WTC11 (cell line): ENCODE results near the gene FAR2. TPM values are rescaled to one million over a fixed set of nuclear protein-coding genes. Genes with fewer than 3 reads are reported as not detected.
"Not testable (repeated sequence)": the region's sequence is repeated elsewhere in the genome, so short reads cannot be mapped to it uniquely, and the experiment has no call there.

Experiments used
- ATAC-seq: fragments of 200-7000 bp; cut with Tn5 transposase; 2 replicates; pipeline ENCODE4 v1.10.0; 2021; ENCODE audit warnings: mild to moderate bottlenecking, moderate library complexity
- CTCF ChIA-PET: fragments of 300-600 bp; sonication (Branson Sonifier 250); formaldehyde crosslinking; loops from one replicate; lab custom pipeline; 2021; ENCODE audit warnings: antibody characterized with exemption; lab: Charles Lee
- POLR2A ChIA-PET: fragments of 350-600 bp; sonication (Branson Sonifier 250); formaldehyde crosslinking; loops from one replicate; lab custom pipeline; 2021; ENCODE audit warnings: antibody characterized with exemption; lab: Charles Lee
- DNase-seq: peaks from one replicate; pipeline ENCODE4 v3.0.0; 2021; ENCODE audit warnings: low spot score
- H3K27ac Mint-ChIP-seq: 2 replicates; pipeline ENCODE4 v1.8.0; 2021; ENCODE audit warnings: mixed read lengths
- H3K27me3 Mint-ChIP-seq: 2 replicates; pipeline ENCODE4 v1.8.0; 2021; ENCODE audit warnings: low read depth, mild to moderate bottlenecking, moderate library complexity, mixed read lengths
- H3K36me3 Mint-ChIP-seq: 2 replicates; pipeline ENCODE4 v1.8.0; 2021; ENCODE audit warnings: mixed read lengths
- H3K4me1 Mint-ChIP-seq: 2 replicates; pipeline ENCODE4 v1.8.0; 2022; ENCODE audit warnings: mixed read lengths
- H3K4me3 Mint-ChIP-seq: 2 replicates; pipeline ENCODE4 v1.8.0; 2021; ENCODE audit warnings: mild to moderate bottlenecking, moderate library complexity, mixed read lengths
- H3K9me3 Mint-ChIP-seq: 2 replicates; pipeline ENCODE4 v1.8.0; 2021; ENCODE audit warnings: mixed read lengths
- ARID4B ChIP-seq: sonication (generic); formaldehyde crosslinking; IDR thresholded peaks from 2 replicates; pipeline ENCODE4 v1.8.0; 2023; ENCODE audit warnings: missing genetic modification reagents, mild to moderate bottlenecking, borderline replicate concordance
- ATF2 ChIP-seq: sonication (generic); formaldehyde crosslinking; IDR thresholded peaks from 2 replicates; pipeline ENCODE4 v1.8.1; 2022; ENCODE audit warnings: low read depth, missing genetic modification reagents, borderline replicate concordance
- ATF6 ChIP-seq: sonication (generic); formaldehyde crosslinking; IDR thresholded peaks from 2 replicates; pipeline ENCODE4 v1.8.1; 2023; ENCODE audit warnings: mild to moderate bottlenecking, missing genetic modification reagents
- CDX4 ChIP-seq: fragments of 250-450 bp; sonication (Bioruptor Pico); IDR thresholded peaks from 2 replicates; pipeline ENCODE4 v1.9.0; 2021; ENCODE audit warnings: moderate library complexity, mild to moderate bottlenecking, inconsistent platforms, borderline replicate concordance
- CREM ChIP-seq: sonication (generic); formaldehyde crosslinking; IDR thresholded peaks from 2 replicates; pipeline ENCODE4 v1.8.1; 2022; ENCODE audit warnings: mild to moderate bottlenecking, missing genetic modification reagents, moderate library complexity
- E2F1 ChIP-seq: sonication (generic); formaldehyde crosslinking; IDR thresholded peaks from 2 replicates; pipeline ENCODE4 v1.8.0; 2022; ENCODE audit warnings: mild to moderate bottlenecking, missing genetic modification reagents
- EMX1 ChIP-seq: fragments of 250-450 bp; sonication (Bioruptor Pico); IDR thresholded peaks from 2 replicates; pipeline ENCODE4 v1.8.0; 2021; ENCODE audit warnings: mild to moderate bottlenecking
- ERG ChIP-seq: fragments of 250-450 bp; sonication (Bioruptor Pico); IDR thresholded peaks from 2 replicates; pipeline ENCODE4 v1.8.0; 2021; ENCODE audit warnings: mild to moderate bottlenecking
- FOXP1 ChIP-seq: sonication (generic); formaldehyde crosslinking; IDR thresholded peaks from 2 replicates; pipeline ENCODE4 v1.8.0; 2022; ENCODE audit warnings: missing genetic modification reagents, mild to moderate bottlenecking, moderate library complexity, borderline replicate concordance
- GTF2I ChIP-seq: fragments of 250-450 bp; sonication (Bioruptor Pico); conservative IDR thresholded peaks from 2 replicates; pipeline ENCODE4 v1.4.0; 2021; ENCODE audit warnings: mild to moderate bottlenecking
- IRF1 ChIP-seq: sonication (generic); formaldehyde crosslinking; IDR thresholded peaks from 2 replicates; pipeline ENCODE4 v1.8.0; 2023; ENCODE audit warnings: missing genetic modification reagents
- MYBL2 ChIP-seq: sonication (generic); formaldehyde crosslinking; IDR thresholded peaks from 2 replicates; pipeline ENCODE4 v1.8.1; 2023; ENCODE audit warnings: mild to moderate bottlenecking, moderate library complexity, missing genetic modification reagents
- NR1H2 ChIP-seq: sonication (generic); formaldehyde crosslinking; IDR thresholded peaks from 2 replicates; pipeline ENCODE4 v1.9.0; 2021; ENCODE audit warnings: mild to moderate bottlenecking, moderate library complexity, missing genetic modification reagents
- NR2C2 ChIP-seq: sonication (generic); formaldehyde crosslinking; IDR thresholded peaks from 2 replicates; pipeline ENCODE4 v1.8.0; 2022; ENCODE audit warnings: mild to moderate bottlenecking, missing genetic modification reagents
- ZNF121 ChIP-seq: sonication (generic); formaldehyde crosslinking; IDR thresholded peaks from 2 replicates; pipeline ENCODE4 v1.8.0; 2023; ENCODE audit warnings: missing genetic modification reagents
- ZNF232 ChIP-seq: sonication (generic); formaldehyde crosslinking; IDR thresholded peaks from 2 replicates; pipeline ENCODE4 v1.8.0; 2022; ENCODE audit warnings: mild to moderate bottlenecking, missing genetic modification reagents
- ZNF512 ChIP-seq: sonication (generic); formaldehyde crosslinking; IDR thresholded peaks from 2 replicates; pipeline ENCODE4 v1.8.1; 2022; ENCODE audit warnings: missing genetic modification reagents, borderline replicate concordance
- total RNA-seq: library from RNA; stranded (reverse); gene quantifications from 3 replicates; pipeline ENCODE4 v1.2.3, GENCODE V29; 2021

The FAR2 gene
- total RNA-seq, 1 experiment from 2014 or later = 20.0 TPM

GRCh38 chr12:29287622-29288021 is 138.5 kb downstream of the FAR2 start (continued):
- TF ChIP-seq MYBL2 (CRISPR knock-in tag) (no peak), ZNF512 (CRISPR knock-in tag) (no peak), ZNF121 (CRISPR knock-in tag) (no peak), ATF6 (CRISPR knock-in tag) (no peak), CREM (CRISPR knock-in tag) (no peak), CDX4 (CRISPR knock-in tag) (no peak)

- no peaks in the 10 kb centered on the region for H3K27me3 Mint-ChIP-seq
- peaks cover 8% of the 10 kb centered on the region for H3K4me1 Mint-ChIP-seq
- H3K36me3 Mint-ChIP-seq = peaks cover 4% of the 10 kb centered on the region
- H3K4me3 Mint-ChIP-seq = no peak overlapping the region
- H3K9me3 Mint-ChIP-seq = peaks cover 19% of the 10 kb centered on the region
- ChIA-PET CTCF (interaction anchor here (0.6 to 1.2 kb wide), 2 partner anchors 29 to 1481 kb away, joined by 3 read pairs; no protein-coding TSS in a partner anchor), POLR2A (no interaction called here)
- TF ChIP-seq ARID4B (CRISPR knock-in tag) (no peak), CREM (CRISPR knock-in tag) (no peak), ATF2 (no peak)
- no peak overlapping the region for H3K27ac Mint-ChIP-seq
- no peak for ATAC-seq
- DNase-seq = no peak
Observed at GRCh38 chr12:29288031-29288430, 139.0 kb downstream of the FAR2 start.

GRCh38 chr12:29290475-29290874 is 141.4 kb downstream of the FAR2 start:
- H3K4me1 Mint-ChIP-seq, H3K27ac Mint-ChIP-seq, POLR2A ChIA-PET, CTCF ChIA-PET, ATAC-seq, H3K36me3 Mint-ChIP-seq, DNase-seq, H3K27me3 Mint-ChIP-seq, H3K4me3 Mint-ChIP-seq: not testable (repeated sequence)
- 0 out of 2 replicates have a peak, but pooled peaks have one; percentile 27 for TF ChIP-seq GTF2I (CRISPR knock-in tag)
- TF ChIP-seq, all 79 proteins: peak for 1; not testable (repeated sequence) for 78
- H3K9me3 Mint-ChIP-seq = peaks cover 12% of the 10 kb centered on the region

GRCh38 chr12:29291226-29291625 is 142.1 kb downstream of the FAR2 start:
- Mint-ChIP-seq H3K9me3 (peaks cover 12% of the 10 kb centered on the region), H3K36me3 (peaks cover 4% of the 10 kb centered on the region), H3K27ac (no peak overlapping the region), H3K4me1 (peaks cover 8% of the 10 kb centered on the region), H3K27me3 (no peaks in the 10 kb centered on the region), H3K4me3 (no peak overlapping the region)
- ATAC-seq (no peak), DNase-seq (no peak)
- CTCF ChIA-PET = no interaction called here
- POLR2A ChIA-PET = no interaction called here
- no peak for TF ChIP-seq NR1H2 (CRISPR knock-in tag)
- no peak for TF ChIP-seq EMX1
- no peak for TF ChIP-seq ERG (CRISPR knock-in tag)
- TF ChIP-seq FOXP1 = no peak
- TF ChIP-seq E2F1 (CRISPR knock-in tag) = no peak
- no peak for TF ChIP-seq NR2C2 (CRISPR knock-in tag)
- no peak for TF ChIP-seq IRF1 (CRISPR knock-in tag)
- TF ChIP-seq ZNF232 (CRISPR knock-in tag) = no peak
